Keratinocyte (primary cell): ENCODE data around the gene NR3C2.

Experiments used
- CTCF ChIP-seq, 3 experiments: IDR thresholded peaks in 1 of 3; conservative IDR thresholded peaks in 1 of 3; optimal IDR thresholded peaks in 1 of 3; 2 replicates in 2 of 3; 3 replicates in 1 of 3; pipeline versions ENCODE3 to v1.5.1; 2011; ENCODE audit warnings: low read length in 3 of 3, mild to moderate bottlenecking in 3 of 3, moderate library complexity in 2 of 3, control low read depth in 1 of 3, inconsistent platforms in 1 of 3; ENCODE audit not compliant: insufficient read depth in 2 of 3; ENCODE audit errors: extremely low read depth in 1 of 3
- EZH2 ChIP-seq: IDR thresholded peaks from one replicate; pipeline ENCODE4 v1.6.1; 2012; ENCODE audit warnings: inconsistent platforms, mild to moderate bottlenecking, low read length, moderate library complexity

GRCh38 chr4:148438047-148438446 lies 4.2 kb downstream of the NR3C2 start:
- TF ChIP-seq CTCF (optimal IDR thresholded peaks at IDR 0.05 in 1 of 3, IDR thresholded peaks at IDR 0.05 in 1 of 3, conservative IDR thresholded peaks at IDR 0.05 in 1 of 3; ENCODE audit: extremely low read depth in 1 of 3, insufficient read depth in 2 of 3, low read length in 3 of 3) (peak in 1 of 3 experiments; percentile 33), EZH2 (no peak)
